ENCODE data around the gene CD247.

Gene CD247

DNA sequence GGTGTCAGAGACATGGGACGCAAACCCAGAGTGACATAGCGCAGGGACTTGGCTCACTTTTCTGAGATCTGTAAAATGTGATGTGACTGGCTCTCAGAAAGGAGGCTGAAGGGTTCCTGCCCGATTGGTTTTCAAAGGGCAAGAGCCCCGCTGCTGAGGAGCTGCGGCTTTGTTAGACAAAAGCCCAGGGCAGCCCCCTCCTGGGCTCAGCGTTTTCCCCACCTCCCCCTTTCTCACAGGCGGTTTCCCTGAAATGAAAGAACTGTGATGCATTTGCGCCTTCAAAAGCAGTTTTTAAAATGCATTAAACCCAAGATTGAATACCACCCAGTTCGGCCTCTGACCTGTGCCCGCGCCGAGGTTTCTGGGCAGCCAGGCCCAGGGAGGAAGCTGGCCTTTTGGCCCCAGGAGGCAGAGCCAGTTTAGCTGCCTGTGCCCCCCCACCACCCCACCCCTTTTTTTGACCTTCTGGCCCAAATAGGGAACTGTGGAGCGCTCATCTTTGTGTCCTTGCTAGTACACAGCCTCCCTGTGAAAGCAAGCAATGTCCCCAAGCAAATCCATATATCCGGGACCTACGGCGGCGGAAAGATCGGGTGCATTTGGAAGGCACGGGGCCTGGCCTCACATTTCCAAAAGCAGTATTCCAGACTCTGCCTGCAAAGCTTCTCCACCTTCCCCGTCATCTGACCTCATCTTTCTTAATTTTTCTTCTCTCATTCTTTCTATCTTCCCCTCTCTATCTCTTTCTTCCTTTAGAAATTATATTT, 28.6 kb downstream of the CD247 start:
- no peak for DNase-seq (ENCODE audit: low read depth)

DNA sequence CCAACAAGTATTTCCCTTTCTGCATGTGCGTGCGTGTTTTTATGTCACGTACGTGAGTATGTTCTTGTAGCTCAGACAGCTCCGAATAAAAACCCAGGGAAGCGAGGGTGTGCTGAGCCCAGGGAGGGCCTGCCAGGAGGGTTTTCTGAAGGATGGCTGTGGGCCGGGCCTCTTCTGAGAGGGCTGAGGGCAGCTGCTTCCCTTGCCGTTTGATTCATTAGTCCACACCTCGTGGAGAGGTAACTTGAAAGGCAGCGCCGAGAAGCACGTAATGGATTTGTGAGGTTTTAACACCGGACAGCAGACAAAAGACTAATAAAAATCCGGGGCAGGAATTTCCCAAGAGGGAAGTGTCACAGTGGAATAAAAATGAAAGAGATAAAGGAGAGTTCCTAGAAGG, 29.5 kb downstream of the CD247 start:
- no peak for DNase-seq (ENCODE audit: low read depth)

DNA sequence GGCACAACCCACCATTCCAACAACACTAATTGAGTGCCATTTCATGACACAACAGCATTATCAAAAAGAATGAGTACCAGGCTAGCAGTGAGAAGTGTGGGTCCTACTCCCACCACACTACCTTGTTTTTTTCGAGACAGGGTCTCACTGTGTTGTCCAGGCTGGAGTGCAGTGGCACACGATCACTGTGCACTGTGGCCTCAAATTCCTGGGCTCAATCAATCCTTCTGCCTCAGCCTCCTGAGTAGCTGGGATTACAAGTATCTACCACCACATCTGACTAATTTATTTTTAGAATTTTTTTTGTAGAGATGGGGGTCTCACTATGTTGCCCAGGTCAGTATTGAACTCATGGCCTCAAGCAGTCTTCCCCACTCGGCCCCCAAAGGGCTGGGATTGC, 30.7 kb downstream of the CD247 start:
- DNase-seq (ENCODE audit: low read depth), result no peak

DNA sequence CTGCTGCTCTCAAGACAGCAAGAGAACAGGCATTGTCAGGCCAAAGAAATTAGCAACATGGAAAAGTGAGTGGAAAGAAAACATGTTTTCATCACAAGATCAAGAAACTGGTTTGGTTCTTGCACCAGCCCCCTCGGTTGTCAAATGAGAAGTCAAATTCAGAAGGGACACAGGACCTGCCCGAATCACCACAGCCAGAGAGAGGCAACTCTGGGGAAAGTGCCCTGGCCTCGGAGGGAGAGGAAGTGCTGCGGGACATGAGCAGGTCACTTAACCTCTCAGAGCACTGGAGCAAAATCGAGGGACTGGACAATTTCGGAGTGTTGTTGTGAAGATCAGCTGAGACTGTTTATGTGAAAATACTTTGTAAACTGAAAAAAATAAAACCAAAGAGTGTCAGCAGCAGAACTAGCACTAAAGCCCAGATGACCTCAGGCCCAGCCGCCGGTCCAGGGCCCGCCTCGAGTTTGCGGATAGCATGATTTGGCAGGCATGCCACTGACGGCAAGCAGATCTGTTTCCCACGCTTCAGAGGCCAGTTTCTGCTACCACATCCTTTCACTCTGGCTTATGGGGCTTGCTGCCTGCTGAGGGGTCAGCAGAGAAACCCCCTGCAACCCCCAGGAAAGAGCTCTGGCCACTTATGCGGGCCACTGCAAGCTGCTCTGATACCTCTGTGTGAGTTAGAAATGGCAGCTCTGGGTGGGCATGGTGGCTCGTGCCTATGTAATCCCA, 32.1 kb downstream of the CD247 start:
- DNase-seq (ENCODE audit: low read depth), result no peak

DNA sequence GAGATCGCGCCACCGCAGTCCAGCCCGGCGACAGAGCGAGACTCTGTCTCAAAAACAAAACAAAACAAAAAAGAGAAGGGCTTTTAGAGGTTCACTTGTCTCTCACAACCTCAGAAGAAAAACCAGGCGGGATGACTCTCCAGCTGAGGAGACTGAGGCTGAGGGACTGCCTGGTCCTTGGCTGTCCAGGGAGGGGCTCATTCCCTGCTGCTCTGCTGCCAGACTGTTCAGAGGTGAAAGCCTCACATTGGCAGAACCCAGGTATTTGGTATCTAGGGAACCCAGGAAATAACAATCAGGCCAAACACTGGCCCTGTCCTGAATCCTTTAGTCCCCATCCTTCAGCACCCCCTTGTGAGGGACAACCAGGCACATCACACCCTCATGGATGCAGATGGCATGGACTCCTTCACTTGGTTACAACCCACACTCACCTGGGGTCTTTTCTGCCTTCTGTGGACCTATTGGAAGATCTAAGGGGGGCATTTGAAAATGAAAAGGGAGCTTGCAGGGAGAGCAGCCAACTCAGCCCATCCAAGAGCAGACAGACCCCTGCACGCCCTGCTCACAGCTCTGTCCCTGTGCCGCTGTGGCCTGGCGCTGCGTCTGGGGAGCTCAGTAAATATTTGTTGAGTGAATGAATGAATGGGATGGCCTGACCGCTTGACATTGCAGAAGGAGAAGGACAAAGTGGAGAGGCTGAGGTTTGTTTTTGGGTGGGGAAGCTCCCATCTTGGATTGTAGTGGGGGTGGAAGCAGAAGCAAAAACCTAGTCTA, 33.4 kb downstream of the CD247 start:
- DNase-seq (ENCODE audit: low read depth), result no peak

DNA sequence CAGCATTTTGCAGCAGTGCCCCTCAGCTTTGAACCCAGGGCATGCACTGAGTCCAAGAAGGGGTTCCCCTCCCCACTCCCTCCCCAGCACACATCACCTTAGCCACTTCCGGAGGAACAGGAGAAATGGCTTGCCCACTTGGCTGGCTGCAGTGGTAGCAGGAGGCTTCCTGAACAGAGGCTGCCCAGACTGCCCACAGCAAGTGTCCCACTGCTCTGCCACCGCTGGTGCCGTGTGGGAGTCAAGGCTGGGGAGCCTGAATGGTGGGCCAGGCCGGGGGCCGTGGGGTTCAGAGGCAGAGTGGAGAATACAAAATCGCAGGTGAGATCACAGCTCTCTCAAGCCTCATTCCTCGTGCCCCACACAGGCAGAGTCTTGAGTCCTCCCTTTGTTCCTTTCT, 34.5 kb downstream of the CD247 start:
- DNase-seq (ENCODE audit: low read depth), result no peak

DNA sequence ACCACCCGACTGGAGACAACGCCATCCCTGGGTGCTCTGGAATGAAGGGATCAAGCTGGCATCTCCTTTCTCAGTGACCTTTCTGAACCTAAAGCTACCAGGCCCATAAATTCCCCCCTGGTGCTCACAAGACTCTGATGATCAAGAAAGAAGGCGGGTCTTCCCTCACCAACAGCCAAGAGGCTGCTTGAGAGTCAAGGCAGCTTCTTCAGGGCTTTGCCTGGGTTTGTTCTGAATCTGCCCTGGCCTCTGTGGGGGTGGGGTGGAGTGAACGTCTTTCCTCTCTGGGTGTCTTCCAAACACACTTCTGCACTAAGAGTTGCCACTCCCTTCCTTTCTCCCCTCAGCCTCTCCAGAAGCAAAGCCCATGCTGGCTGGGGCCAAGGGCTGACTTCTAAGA, 36.1 kb downstream of the CD247 start:
- no peak for DNase-seq (ENCODE audit: low read depth)

DNA sequence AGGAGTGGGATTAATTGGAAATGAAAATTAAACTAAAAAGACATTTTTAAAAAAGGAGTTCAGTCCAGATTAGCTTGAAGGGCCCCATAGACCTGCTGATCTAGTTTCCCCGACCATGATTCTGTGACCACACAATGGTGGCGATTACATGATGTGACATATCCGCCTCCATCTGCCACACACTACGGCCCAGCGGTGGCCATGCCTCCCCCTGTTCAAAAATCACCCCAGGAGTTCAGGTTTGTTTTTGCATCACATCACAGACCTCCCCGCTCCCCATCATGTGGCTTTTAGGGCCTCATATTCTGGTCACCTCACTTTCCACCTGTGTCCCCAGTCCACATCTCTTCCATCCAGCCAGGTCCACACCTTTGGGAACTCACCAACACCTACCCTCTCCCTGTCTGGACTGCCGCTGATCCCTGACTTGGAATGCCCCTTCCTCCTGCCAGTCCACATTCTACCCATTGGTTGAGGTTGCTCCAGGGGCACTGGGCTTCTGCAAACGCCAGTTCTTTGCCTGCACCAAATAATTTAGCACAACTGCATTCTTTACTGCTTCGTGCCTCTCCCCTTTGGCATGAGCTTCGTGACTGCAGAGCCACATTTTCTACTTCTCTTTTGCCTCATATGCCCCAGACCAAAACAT, 38.9 kb downstream of the CD247 start:
- DNase-seq (ENCODE audit: low read depth), result no peak

DNA sequence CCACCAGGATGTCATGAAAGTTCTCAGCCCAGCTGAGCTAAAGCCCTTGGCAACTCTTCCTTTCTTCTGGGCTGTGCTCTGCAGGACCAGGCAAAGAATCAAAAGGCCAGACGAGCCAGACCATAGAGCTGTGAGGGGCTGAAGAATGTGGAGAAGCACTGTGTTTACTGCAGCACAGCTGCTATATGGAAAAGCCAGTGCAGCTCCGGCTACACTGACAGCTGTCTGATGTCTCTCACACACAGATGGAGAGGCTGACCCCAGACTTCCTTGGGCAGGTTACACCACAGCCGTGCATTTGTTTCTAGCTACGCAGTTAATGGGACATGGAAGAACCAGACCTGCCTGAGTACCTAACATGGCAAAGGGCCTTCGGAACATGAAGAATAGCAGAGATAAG, 40.3 kb downstream of the CD247 start:
- no peak for DNase-seq (ENCODE audit: low read depth)

DNA sequence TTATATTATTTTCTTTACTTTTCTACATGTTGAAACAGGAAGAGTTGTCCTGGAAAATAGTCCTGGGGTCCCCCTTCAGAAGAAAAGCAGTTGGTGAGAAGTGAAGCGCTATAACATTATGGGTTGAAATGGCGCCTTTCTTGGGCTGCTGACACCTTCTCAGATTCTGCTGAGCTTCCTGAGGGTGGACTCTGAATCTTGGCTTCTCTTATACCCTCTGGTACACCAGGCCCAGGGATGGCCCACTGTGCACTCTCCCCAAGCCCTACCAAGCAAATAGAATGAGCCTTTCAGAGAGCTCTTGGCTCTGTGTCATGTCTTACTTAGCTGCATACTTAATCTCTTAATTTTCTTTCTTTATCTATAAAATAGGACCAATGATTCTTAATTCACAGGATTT, 42.3 kb downstream of the CD247 start:
- DNase-seq (ENCODE audit: low read depth), result no peak

DNA sequence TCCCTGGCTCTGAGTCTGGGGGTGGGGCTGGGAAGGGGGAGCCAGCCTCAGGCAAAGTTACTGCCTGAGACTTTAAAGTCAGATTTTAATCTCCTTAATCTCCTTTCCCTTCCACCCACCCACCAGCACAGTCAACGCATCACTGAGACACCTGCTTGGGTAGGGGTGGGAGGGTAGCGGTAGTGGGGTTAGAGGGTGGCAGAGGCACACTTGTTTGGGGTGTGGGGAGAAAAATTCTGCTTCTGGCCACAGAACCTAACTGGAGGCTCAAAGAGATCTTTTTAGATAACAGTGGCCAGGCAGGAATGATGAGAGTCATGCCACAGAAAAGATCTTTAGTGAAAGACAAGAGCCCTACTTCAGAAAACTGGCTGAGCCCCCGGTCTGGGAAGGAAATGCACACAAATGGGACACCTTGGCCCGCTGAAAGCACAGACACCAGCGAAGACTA, 44.1 kb downstream of the CD247 start:
- DNase-seq (ENCODE audit: low read depth), result no peak

DNA sequence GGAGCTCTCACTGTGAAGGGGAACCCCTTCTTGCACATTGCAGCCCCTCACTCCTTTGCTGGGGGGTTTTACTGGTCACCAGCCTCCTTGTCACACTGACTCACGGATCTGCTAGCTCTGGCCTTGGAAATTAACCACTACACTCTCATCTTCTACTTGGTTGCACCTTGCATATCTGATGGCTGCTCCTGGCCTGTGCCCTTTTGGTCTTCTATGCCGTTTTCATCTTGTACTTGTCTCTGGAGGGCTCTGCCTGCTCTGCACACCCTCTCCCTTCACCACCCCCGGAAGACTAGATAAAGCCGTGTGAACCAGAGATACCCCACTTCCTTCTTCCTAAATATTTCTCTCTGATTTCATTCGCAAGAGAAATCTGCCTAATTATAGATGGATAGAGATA, 44.6 kb downstream of the CD247 start:
- DNase-seq (ENCODE audit: low read depth), result no peak

DNA sequence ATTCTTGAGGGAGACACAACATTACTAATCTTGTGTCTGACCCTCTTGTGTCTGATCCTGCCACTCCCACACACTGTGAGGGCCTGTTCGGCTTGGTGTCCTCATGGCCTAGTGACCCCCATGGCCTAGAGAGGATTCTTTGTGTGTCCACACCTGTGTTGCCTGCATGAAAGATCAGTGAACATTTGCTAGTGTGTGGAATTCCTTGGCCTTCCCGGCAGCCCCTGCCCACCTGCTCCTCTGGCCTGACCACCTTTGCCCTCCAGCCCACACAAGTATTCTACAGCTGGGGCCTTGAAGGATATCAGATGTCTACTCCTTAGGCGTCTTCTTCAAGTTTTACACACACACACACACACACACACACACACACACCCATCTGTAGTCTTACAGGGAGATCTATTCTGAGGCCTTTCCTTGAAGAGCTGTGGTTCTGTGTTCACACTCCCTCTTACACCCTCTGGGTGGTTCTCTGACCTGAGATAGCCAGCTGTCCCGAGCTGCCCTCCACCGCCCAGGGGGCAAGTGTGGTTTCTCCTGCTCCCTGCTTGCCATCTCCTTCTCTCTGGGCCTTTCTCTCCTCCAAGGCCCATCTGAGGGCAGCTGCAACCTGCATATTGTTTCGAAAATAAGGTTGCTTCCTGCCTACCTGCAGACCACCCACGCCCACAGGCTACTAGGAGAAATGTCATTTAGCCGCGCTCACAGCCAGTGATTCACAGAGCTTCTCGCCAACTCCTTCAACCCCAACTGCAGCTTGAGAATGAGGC, 45.4 kb downstream of the CD247 start:
- no peak for DNase-seq (ENCODE audit: low read depth)

DNA sequence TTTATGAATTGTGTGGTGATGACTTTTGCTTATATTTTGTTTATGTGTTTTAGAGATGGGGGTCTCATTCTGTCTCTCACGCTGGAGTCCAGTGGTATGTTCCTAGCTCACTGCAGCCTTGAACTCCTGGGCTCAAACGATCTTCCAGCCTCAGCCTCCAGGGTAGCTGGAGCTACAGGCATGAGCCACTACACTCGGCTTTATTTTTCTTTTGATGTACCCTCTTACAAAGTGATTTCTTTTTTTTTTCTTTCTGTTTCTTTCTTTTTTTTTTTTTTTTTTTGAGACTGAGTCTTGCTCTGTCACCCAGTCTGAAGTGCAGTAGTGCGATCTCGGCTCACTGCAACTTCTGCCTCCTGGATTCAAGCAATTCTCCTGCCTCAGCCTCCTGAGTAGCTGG, 46.8 kb downstream of the CD247 start:
- no peak for DNase-seq (ENCODE audit: low read depth)

DNA sequence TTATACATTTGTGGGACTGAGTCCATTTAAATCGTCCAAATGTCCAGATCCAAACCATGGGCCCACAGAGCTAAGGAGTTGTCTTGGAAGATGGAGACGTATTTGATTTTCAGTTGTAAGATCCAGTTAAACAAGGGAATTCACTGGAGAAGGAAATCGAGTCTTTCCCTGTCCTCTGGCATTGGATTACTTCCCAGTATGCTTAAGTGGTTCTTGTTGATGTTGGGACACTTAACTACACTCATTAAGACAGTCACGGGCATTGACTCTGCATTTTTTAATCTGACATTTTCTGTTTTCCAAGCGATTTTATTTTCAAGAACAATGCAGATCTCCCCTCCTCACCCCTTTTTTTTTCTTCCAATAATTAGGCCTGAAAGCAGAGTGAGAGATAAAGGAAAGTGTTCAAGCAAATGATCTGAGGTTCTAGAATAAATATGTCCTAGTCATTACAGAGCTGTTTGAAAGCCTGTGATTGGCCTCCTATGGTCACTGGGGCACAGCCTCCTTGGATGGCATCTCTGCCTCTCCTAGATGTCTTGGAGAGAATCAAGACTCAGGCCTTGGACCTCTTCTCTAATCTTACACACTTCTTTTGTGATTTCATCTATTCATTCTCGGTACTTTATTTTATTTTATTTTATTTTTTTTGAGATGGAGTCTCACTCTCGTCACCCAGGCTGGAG, 48.9 kb downstream of the CD247 start:
- no peak for DNase-seq (ENCODE audit: low read depth)

DNA sequence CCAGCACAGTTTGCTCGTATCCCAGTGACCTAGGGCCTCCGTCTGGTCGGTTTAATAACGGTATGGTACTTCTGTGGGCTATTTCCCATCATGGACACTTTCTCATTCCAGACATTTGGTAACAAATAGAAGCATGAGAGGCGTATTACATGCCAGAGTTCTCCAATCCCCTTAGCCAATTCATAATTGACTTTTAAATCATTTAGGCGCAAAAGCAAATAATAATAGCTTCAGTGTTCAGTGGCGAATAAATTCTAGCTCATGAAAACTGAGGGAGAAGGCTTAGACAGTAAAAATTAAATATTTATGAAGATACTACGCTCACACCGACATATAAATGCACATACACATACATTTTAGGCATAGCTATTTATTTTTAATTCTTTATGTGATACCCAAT, 50.6 kb downstream of the CD247 start:
- no peak for DNase-seq (ENCODE audit: low read depth)

DNA sequence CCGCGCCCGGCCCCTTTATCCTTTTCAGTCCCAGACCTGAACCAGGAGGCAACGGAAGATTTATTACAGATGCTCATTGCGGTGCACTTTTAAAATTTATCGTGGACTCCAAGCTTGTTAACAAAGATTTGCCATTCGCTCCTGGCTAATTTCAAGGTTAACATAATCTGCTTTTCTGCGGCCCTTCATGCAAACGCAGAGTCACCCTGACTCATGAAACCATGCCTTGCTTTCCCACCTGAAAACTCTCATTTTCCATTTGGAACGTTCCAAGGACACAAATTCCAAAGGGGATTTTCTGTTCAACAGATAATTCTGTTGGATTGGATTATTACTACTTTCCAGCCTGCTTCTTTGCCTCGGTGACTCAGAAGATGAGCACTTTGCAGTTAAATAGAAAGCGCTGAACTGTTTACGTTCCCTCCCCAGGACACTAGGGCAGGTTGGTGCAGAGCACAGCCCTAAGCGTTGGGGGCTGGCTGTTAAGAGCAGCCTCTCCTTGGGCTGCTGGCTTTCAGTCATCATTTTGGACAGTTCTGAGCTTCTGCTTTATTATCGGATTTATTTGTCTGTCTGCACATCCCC, 51.1 kb downstream of the CD247 start:
- DNase-seq (ENCODE audit: low read depth), result no peak

DNA sequence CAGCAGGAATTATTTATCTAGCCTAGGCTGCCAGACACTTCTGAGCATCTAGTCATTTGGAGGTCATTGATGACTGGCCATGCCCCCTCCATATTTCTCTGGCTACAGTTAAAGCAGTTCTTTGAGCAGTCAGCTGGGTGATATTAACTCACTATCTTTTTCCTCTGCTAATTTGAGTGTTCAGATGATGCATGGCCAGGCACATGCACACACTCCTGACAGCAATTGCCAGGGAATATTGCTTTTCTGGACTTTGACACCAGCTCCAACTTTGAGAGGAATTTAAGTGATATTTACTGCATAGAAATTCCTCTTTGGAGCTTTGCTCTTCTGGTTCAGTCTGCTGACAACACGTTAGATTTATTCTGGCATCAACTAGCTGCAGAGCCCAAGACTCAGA, 52.6 kb downstream of the CD247 start:
- no peak for DNase-seq (ENCODE audit: low read depth)

DNA sequence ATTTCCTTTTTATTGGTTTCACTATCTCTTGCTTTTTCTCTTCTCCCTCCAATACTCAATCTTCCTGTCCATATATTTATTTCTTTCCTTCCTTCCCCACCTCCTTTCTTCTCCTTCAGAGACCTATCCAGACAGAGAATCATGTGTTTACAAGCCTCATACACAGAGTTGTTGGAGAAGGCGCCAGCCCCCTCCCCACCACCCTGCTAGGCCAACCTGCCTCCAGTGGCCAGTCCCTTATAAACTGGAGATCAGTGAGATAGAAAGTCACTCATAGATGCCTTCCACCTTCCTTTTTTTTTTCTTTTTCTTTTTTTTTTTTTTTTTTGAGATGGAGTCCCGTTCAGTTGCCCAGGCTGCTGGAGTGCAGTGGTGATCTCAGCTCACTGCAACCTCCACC, 53.3 kb downstream of the CD247 start:
- no peak for DNase-seq (ENCODE audit: low read depth)

DNA sequence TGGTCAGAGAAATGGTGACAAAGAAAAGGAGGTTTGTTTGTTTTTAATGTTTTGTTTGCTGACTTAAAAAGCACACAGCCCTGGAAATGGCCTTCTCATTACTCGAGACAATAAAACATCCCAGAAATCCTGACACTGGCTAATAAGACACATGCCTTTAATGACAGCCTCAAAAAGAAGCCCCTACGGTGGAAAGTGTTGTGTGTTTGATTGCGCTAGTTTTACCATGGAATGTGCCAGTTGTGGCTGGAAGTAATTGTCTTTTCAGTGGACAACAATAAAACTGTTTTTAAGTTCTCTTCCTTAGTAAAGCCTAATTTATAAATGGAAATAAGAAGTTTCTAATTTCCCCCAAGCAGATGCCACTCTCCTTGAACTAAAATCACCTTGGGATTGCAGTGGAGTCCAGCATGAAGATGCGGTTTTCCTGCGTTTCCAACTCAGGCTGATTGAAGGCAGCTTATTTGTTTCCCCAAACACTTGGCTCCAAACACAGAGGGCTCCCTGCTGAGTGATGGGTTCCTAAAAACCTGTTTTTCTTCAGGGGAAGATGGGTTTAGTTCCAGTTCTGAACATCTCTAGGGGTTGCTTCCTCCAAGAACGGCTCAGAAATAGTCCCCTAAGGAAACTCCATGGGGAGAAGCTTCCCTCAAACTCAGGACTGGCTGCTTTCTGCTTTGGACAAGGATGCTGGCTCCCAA, 54.3 kb downstream of the CD247 start:
- DNase-seq (ENCODE audit: low read depth), result no peak

All from stimulated activated CD8-positive, alpha-beta memory T cell treated with anti-CD3 and anti-CD28 coated beads, Interleukin-12 subunit alpha, Interleukin-12 subunit beta, amount 100 ng/mL, for 1 hour (primary cell).